SK-N-SH (cell line): ENCODE data around the gene MYH6. TPM values are rescaled to one million over a fixed set of nuclear protein-coding genes. Genes with fewer than 3 reads are reported as not detected.

Source experiments
- CTCF ChIA-PET: fragments of 300-600, 350-600 bp; formaldehyde crosslinking; extraction: SDS; loops from one replicate; lab custom pipeline; 2021; lab: Yijun Ruan, JAX
- POLR2A ChIA-PET: fragments of 350-600 bp; sonication (Branson Sonifier 250); formaldehyde crosslinking; extraction: SDS; loops from one replicate; lab custom pipeline; 2020; ENCODE audit warnings: antibody characterized with exemption, inconsistent platforms; lab: Yijun Ruan, JAX
- DNase-seq: peaks from one replicate; pipeline ENCODE4 v3.0.0; 2012
- H2AFZ ChIP-seq: fragments of 200-600 bp; sonication (generic); 2 replicates; pipeline ENCODE4 v1.8.1; 2016; ENCODE audit warnings: antibody characterized with exemption, mild to moderate bottlenecking, low read depth
- H3F3A ChIP-seq: fragments of 200-600 bp; sonication (generic); replicated peaks from 2 replicates; pipeline ENCODE3; 2016; ENCODE audit warnings: antibody characterized with exemption, mild to moderate bottlenecking; ENCODE audit not compliant: insufficient read depth
- H3K27ac ChIP-seq, 2 experiments: fragments of 200-500 bp in 1 of 2; fragments of 200-600 bp in 1 of 2; sonication (Bioruptor generic) in 1 of 2; sonication (generic), shearing (Covaris generic) in 1 of 2; 2 replicates each; pipeline versions ENCODE4 v1.5.1 to v1.6.1; 2014 to 2016; ENCODE audit warnings: low read depth in 2 of 2, inconsistent platforms in 1 of 2, low read length in 1 of 2, mild to moderate bottlenecking in 1 of 2, mixed read lengths in 1 of 2
- H3K27me3 ChIP-seq: fragments of 200-600 bp; sonication (generic), shearing (Covaris generic); 2 replicates; pipeline ENCODE4 v1.6.1; 2016; ENCODE audit warnings: mixed run types; ENCODE audit not compliant: insufficient read depth
- H3K36me3 ChIP-seq, 2 experiments: fragments of 200-500 bp in 1 of 2; fragments of 200-600 bp in 1 of 2; sonication (Bioruptor generic) in 1 of 2; sonication (generic) in 1 of 2; replicated peaks in 1 of 2; 2 replicates each; pipeline versions ENCODE3 to v1.5.1; 2014 to 2016; ENCODE audit warnings: low read length in 1 of 2, mild to moderate bottlenecking in 1 of 2; ENCODE audit not compliant: insufficient read depth in 2 of 2, control insufficient read depth in 1 of 2
- H3K4me1 ChIP-seq, 2 experiments: fragments of 200-500 bp in 1 of 2; fragments of 200-600 bp in 1 of 2; sonication (Bioruptor generic) in 1 of 2; sonication (generic), shearing (Covaris generic) in 1 of 2; 2 replicates each; pipeline versions ENCODE4 v1.5.1 to v1.6.1; 2014 to 2016; ENCODE audit warnings: low read depth in 1 of 2, low read length in 1 of 2, mixed run types in 1 of 2; ENCODE audit not compliant: insufficient read depth in 2 of 2, control insufficient read depth in 1 of 2
- H3K4me2 ChIP-seq: fragments of 200-600 bp; sonication (generic), shearing (Covaris generic); 2 replicates; pipeline ENCODE4 v1.6.1; 2017; ENCODE audit warnings: mixed run types
- H3K4me3 ChIP-seq, 2 experiments: fragments of 200-500 bp in 1 of 2; fragments of 200-600 bp in 1 of 2; sonication (Bioruptor generic) in 1 of 2; sonication (generic), shearing (Covaris generic) in 1 of 2; 2 replicates each; pipeline versions ENCODE4 v1.5.1 to v1.8.1; 2014 to 2016; ENCODE audit warnings: low read depth in 2 of 2, inconsistent platforms in 1 of 2, low read length in 1 of 2, mild to moderate bottlenecking in 1 of 2, mixed read lengths in 1 of 2, moderate library complexity in 1 of 2
- H3K79me2 ChIP-seq: fragments of 200-600 bp; sonication (generic); 2 replicates; pipeline ENCODE4 v1.8.1; 2017; ENCODE audit warnings: mild to moderate bottlenecking; ENCODE audit not compliant: insufficient read depth
- H3K9ac ChIP-seq: fragments of 200-600 bp; sonication (generic); 2 replicates; pipeline ENCODE4 v1.6.1; 2017; ENCODE audit warnings: mixed run types
- H3K9me2 ChIP-seq: fragments of 200-600 bp; sonication (generic); 2 replicates; pipeline ENCODE4 v1.6.1; 2017; ENCODE audit warnings: mixed run types
- H3K9me3 ChIP-seq: fragments of 200-600 bp; sonication (generic); 2 replicates; pipeline ENCODE4 v1.6.1; 2017; ENCODE audit warnings: mixed run types, mild to moderate bottlenecking, moderate library complexity
- H4K20me1 ChIP-seq: fragments of 200-600 bp; sonication (generic); 2 replicates; pipeline ENCODE4 v1.6.1; 2017; ENCODE audit warnings: mild to moderate bottlenecking, mixed run types; ENCODE audit not compliant: insufficient read depth
- CHD2 ChIP-seq: fragments of 150-350 bp; IDR thresholded peaks from 2 replicates; pipeline ENCODE4 v1.6.1; 2018; ENCODE audit warnings: low read length; ENCODE audit not compliant: partially characterized antibody
- EP300 ChIP-seq, 2 experiments: IDR thresholded peaks; 2 replicates each; pipeline versions ENCODE4 v1.4.0 to v1.6.1; 2012; ENCODE audit warnings: borderline replicate concordance in 1 of 2, low read depth in 1 of 2, low read length in 1 of 2
- EZH2phosphoT487 ChIP-seq: fragments of 200-600 bp; sonication (generic); IDR thresholded peaks from 2 replicates; pipeline ENCODE4 v1.6.1; 2017; ENCODE audit warnings: low read depth, mixed run types, mild to moderate bottlenecking, antibody characterized with exemption, moderate library complexity, borderline replicate concordance
- FOSL2 ChIP-seq: IDR thresholded peaks from 2 replicates; pipeline ENCODE4 v1.4.0; 2012; ENCODE audit warnings: low read depth, mild to moderate bottlenecking, moderate library complexity, borderline replicate concordance
- GABPA ChIP-seq: IDR thresholded peaks from 2 replicates; pipeline ENCODE4 v1.4.0; 2012; ENCODE audit warnings: low read depth, mild to moderate bottlenecking
- JUND ChIP-seq: IDR thresholded peaks from 2 replicates; pipeline ENCODE4 v1.4.0; 2012
- MEF2A ChIP-seq: IDR thresholded peaks from 2 replicates; pipeline ENCODE4 v1.4.0; 2012; ENCODE audit warnings: low read depth, borderline replicate concordance
- NFIC ChIP-seq: IDR thresholded peaks from 2 replicates; pipeline ENCODE4 v1.4.0; 2012; ENCODE audit warnings: borderline replicate concordance
- NRF1 ChIP-seq: IDR thresholded peaks from 2 replicates; pipeline ENCODE4 v1.6.1; 2012; ENCODE audit warnings: low read depth, mild to moderate bottlenecking, low read length
- RAD21 ChIP-seq: IDR thresholded peaks from 2 replicates; pipeline ENCODE4 v1.6.1; 2012; ENCODE audit warnings: mild to moderate bottlenecking, low read length
- REST ChIP-seq: IDR thresholded peaks from 2 replicates; pipeline ENCODE4 v1.6.1; 2012; ENCODE audit warnings: mild to moderate bottlenecking, low read depth, low read length, moderate library complexity
- RXRA ChIP-seq: IDR thresholded peaks from 2 replicates; pipeline ENCODE4 v1.4.0; 2012; ENCODE audit warnings: low read depth, mild to moderate bottlenecking, borderline replicate concordance
- SMC3 ChIP-seq: IDR thresholded peaks from 2 replicates; pipeline ENCODE4 v1.6.1; 2012; ENCODE audit warnings: low read depth, low read length, improper control_type of control experiment
- TAF1 ChIP-seq: IDR thresholded peaks from 2 replicates; pipeline ENCODE4 v1.6.1; 2012; ENCODE audit warnings: low read depth, mild to moderate bottlenecking, low read length, moderate library complexity, borderline replicate concordance
- TCF12 ChIP-seq: IDR thresholded peaks from 2 replicates; pipeline ENCODE4 v1.4.0; 2012
- TEAD4 ChIP-seq: IDR thresholded peaks from 2 replicates; pipeline ENCODE4 v1.4.0; 2012; ENCODE audit warnings: mild to moderate bottlenecking, borderline replicate concordance; ENCODE audit not compliant: insufficient read depth
- WGBS: methylation state at CpG from one replicate; pipeline ENCODE4 v1.1.6; 2017; ENCODE audit warnings: low lambda C conversion rate; 5-methylcytosine and 5-hydroxymethylcytosine counted together
- polyA plus RNA-seq, 3 experiments: library from polyadenylated mRNA; depleted of rRNA; stranded (reverse); fragments of >200 nt; gene quantifications; 2 replicates each; pipeline ENCODE4 v1.2.3, GENCODE V29; 2012
- TF ChIP-seq, protein P1 (sequence below): fragments of 150-350 bp; IDR thresholded peaks from 2 replicates; pipeline ENCODE4 v1.6.1; 2016; ENCODE audit warnings: mild to moderate bottlenecking, low read depth, low read length
- TF ChIP-seq, protein P2 (sequence below): IDR thresholded peaks from 2 replicates; pipeline ENCODE4 v1.4.0; 2012; ENCODE audit warnings: low read depth, borderline replicate concordance

MYH6 gene
- polyA plus RNA-seq, 1 of the 3 experiments (the other 2 are of a cell fraction): not detected

GRCh38 chr14:23399136-23399535 is 8.9 kb downstream of the MYH6 start:
- TF ChIP-seq REST: no peak
- TF ChIP-seq, protein P1, sequence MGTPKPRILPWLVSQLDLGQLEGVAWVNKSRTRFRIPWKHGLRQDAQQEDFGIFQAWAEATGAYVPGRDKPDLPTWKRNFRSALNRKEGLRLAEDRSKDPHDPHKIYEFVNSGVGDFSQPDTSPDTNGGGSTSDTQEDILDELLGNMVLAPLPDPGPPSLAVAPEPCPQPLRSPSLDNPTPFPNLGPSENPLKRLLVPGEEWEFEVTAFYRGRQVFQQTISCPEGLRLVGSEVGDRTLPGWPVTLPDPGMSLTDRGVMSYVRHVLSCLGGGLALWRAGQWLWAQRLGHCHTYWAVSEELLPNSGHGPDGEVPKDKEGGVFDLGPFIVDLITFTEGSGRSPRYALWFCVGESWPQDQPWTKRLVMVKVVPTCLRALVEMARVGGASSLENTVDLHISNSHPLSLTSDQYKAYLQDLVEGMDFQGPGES: no peak
- no peak for TF ChIP-seq FOSL2
- no peak for TF ChIP-seq CHD2
- no peak for TF ChIP-seq MEF2A
- TF ChIP-seq GABPA: no peak
- TF ChIP-seq SMC3: no peak
- TF ChIP-seq TAF1: no peak
- TF ChIP-seq EP300 (IDR thresholded peaks at IDR 0.05; ENCODE audit: borderline replicate concordance in 1 of 2, low read depth in 1 of 2, low read length in 1 of 2): no peak
- no peak for TF ChIP-seq NFIC
- no peak for TF ChIP-seq TEAD4
- TF ChIP-seq RXRA: no peak
- TF ChIP-seq EZH2phosphoT487: no peak
- TF ChIP-seq JUND: no peak
- TF ChIP-seq RAD21: no peak
- TF ChIP-seq, protein P2, sequence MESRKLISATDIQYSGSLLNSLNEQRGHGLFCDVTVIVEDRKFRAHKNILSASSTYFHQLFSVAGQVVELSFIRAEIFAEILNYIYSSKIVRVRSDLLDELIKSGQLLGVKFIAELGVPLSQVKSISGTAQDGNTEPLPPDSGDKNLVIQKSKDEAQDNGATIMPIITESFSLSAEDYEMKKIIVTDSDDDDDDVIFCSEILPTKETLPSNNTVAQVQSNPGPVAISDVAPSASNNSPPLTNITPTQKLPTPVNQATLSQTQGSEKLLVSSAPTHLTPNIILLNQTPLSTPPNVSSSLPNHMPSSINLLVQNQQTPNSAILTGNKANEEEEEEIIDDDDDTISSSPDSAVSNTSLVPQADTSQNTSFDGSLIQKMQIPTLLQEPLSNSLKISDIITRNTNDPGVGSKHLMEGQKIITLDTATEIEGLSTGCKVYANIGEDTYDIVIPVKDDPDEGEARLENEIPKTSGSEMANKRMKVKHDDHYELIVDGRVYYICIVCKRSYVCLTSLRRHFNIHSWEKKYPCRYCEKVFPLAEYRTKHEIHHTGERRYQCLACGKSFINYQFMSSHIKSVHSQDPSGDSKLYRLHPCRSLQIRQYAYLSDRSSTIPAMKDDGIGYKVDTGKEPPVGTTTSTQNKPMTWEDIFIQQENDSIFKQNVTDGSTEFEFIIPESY: no peak
- TF ChIP-seq TCF12: no peak
- no peak for TF ChIP-seq NRF1
- Histone ChIP-seq H3K9me3 (no peaks in the 10 kb centered on the region), H3K9ac (no peak overlapping the region), H3K4me3 (no peak overlapping the region), H3K27me3 (peaks cover 22% of the 10 kb centered on the region; the same call in 1 of the 2 replicates), H3K79me2 (no peaks in the 10 kb centered on the region), H2AFZ (no peak overlapping the region), H3K4me2 (no peak overlapping the region), H4K20me1 (no peaks in the 10 kb centered on the region), H3K36me3 (no peaks in the 10 kb centered on the region), H3K9me2 (no peaks in the 10 kb centered on the region), H3K4me1 (no peaks in the 10 kb centered on the region; a peak in 1 of 4 replicates), H3K27ac (no peak overlapping the region), H3F3A (no peaks in the 10 kb centered on the region)
- DNase-seq: no peak
- ChIA-PET CTCF (no interaction called here), POLR2A (no interaction called here)
- 74% methylated on average over 3 of the region's 3 CpGs for WGBS
